GM19238 (cell line): ENCODE measurements around the gene CPSF6.
"Not testable (repeated sequence)": the region's sequence is repeated elsewhere in the genome, so short reads cannot be mapped to it uniquely, and the experiment has no call there.

Source experiments
- DNase-seq: peaks from one replicate; pipeline ENCODE4 v3.0.0; 2011; ENCODE audit warnings: low spot score; ENCODE audit not compliant: insufficient read length

Gene CPSF6

GRCh38 chr12:69258655-69259054, 19.3 kb downstream of the CPSF6 start:
- no peak for DNase-seq

GRCh38 chr12:69262264-69262974, 23.1 kb downstream of the CPSF6 start:
- DNase-seq: no peak

- DNase-seq: no peak
Measured at GRCh38 chr12:69265205-69265604, 25.8 kb downstream of the CPSF6 start.

GRCh38 chr12:69265633-69266032, 26.3 kb downstream of the CPSF6 start:
- DNase-seq: not testable (repeated sequence)

DNA sequence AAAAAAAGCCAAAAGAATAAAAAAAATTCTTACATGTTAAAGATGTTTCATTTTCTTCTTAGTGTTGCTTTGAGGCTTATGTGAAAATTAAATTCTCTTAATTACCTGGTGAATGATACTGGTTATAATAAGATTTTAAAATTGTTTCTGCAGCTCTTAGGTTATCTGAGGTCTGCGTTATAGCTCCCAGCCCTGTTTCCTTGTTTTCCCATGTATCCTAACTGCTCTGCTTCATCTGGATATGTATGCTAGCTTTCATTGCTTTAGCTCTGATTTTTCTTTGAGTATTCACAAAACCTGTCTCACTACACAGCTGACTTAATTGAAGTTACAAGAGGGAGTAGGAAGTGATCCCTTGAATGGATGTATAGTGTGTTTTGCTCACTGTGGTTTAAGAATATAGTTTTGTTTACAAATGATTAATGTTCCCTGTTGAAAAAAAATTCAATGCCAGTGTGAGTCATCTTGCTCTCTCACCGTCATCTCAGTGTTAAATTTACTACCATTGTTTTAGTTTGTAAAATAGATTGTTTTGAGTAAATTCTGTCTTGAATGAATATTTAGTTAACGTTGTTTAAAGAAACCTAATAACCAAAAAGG, 26.8 kb downstream of the CPSF6 start:
- DNase-seq: no peak

DNA sequence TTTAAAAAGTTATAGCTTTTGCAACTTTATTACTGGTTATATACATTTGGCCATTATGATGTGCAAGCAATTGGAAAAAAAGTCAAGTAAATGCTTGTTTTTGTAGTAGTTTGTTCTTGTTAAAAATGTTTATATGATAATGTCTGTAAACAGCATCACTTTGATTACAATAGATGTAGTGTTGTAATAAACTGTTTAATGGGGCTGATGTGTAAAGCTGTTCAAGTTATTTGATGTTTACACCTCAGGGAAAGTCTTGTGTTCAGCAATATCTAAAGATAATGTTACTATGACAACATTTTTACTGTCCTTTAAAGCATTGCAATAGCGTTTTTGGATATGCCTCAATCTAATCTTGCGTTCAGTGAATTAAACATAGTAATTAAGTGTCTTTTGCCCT, 30.4 kb downstream of the CPSF6 start:
- DNase-seq: no peak

DNA sequence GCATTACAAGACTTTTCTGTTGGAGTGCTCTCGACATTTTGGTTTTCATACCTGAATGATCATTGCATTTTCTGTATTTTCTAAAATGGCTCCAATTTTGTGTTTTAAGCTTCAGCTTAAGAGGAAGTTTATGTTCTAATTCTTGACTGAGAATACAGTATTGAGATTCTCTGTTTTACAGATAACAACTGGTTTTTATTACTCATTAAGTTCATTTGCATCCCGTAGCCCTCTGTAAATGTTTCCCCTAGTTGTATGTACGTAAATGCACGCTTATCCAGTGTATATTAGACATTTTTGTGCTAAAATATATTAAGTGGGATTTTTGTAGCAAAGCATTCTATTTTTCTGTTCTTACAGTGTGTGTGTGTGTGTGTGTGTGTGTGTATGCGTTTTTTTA, 33.1 kb downstream of the CPSF6 start:
- no peak for DNase-seq

DNA sequence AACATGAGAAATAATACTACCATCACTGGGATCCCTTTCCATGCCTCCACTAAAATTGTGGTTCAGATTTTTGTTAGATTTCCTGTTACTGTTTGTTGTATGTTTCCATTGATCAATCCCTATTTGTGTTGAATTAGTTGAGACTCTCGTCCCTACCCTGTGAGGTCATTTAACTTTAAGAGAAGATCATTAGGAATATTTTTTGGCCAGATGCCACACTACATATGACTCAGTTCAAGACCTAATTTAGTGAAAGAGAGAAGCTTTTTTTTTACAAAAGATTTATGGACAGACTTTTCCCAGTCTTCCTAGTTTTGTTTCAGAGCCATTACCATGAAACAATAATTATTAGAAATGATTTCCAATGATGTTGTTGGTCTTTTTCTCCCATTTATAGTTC, 35.5 kb downstream of the CPSF6 start:
- no peak for DNase-seq

GRCh38 chr12:69275471-69275891, 36.1 kb downstream of the CPSF6 start:
- no peak for DNase-seq

GRCh38 chr12:69278814-69279782, 39.7 kb downstream of the CPSF6 start:
- no peak for DNase-seq

GRCh38 chr12:69284131-69284530, 44.8 kb downstream of the CPSF6 start:
- DNase-seq: peak; percentile 9

DNA sequence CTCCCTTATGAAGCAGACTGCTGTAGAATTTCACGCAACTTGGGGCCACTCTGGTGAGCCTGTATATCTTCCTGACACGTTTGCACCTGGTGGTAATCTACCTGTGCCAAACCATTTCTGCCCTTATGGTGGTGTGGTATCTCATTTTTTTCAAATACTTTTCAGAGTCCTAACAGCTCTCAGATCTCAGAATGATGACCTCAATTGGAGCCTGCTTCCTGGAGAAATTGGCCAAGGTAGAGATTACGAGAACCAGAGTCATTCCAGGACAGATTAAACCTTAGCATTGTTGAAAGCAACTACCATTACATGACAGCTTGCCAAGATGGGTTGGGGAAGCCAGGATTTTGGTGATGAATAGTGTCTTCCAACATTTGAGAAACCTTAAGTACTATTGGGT, 48.2 kb downstream of the CPSF6 start:
- DNase-seq: no peak

DNA sequence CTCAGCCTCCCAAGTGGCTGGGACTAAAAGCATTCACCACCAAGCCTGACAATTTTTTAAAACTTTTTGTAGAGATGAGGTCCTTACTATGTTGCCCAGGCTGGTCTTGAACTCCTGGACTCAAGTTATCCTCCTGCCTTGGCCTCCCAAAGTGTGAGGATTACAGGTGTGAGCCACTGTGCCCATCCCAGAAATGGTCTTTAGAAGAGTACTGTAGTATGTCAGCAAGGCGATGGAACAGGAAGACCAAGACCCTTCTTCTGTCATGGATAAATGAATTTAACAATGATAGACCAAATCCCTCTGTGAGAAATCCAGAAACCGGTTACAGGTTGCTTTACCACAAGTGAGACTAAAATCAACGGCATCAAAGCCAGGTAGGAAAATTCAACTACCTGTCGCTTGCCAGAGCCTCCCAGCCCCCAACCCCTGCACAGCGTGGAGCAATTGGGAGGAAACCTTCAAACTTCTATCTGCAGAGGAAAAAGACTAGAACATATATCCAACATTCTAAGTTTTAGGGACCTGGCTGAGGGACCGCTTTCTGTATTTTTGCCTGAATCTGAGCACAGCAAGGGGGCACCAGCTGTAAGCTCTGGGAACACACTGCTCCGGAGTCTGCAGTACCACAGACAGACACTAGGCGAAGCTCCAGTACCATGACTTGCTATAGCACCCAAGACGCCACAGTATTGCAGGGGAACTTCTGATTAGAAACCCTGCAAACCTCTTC, 51.3 kb downstream of the CPSF6 start:
- peak; percentile 39 for DNase-seq

DNA sequence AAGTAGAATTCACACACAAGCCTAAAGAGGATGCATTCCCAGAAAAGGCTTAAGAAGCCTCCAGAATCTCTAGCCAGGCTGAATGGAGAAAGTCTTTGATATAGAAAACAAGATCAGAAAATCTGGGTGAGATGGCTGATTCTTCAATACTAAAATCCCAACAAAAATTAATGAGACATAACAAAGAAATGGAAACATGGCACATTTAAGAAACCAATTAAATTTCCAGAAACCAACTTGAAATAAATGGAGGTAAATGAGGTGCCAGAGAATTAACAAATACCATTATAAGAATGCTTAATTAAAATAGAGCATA, 51.9 kb downstream of the CPSF6 start:
- no peak for DNase-seq

DNA sequence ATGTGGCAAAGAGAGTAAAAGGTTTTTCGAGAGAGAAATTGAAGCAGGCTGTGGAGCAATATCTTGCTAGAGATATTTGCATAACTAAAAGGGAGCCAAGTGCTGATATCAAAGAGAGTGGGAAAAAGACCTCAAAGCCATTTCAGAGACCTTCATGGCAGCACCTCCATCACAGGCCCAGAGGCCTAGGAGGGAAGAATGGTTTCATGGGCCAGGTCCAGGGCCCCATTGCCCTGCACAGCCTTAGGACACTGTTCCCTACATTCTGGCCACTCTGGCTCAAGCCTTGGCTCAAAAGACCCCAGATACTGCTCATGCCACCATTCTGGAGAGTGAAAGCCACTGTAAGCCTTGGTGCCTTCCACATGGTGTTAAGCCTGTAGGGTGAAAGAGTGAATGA, 58.8 kb downstream of the CPSF6 start:
- no peak for DNase-seq

DNA sequence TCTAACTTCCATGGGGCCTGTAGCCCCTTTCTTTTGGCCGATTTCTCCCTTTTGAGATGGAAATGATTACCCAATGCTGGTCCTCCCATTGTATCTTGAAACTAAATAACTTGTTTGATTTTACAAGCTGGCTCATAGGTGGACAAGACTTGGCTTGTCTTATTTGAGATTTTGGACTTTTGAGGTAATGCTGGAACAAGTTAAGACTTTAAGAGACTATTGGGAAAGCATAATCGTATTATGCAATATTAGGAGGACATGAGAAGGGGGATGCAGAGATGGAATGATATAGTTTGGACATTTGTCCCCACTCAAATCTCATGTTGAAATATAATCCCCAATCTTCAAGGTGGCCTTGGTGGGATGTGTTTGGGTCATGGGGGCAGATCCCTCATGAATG, 59.6 kb downstream of the CPSF6 start:
- no peak for DNase-seq

DNA sequence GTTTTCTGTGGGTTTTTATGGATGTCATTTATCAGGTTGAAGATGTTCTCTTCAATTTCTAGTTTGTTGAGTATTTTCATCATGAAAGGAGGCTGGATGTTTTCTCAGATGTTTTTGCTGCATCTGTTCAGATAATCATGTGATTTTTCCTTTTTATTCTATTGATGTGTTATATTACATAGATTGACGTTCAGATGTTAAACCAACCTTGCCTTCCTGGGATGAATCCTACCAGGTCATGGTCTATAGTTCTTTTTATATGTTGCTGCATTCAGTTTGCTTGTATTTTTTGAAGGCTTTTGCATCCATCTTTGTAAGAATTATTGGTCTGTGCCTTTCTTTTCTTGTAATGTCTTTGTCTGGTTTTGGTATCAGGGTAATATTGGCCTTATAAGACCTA, 64.9 kb downstream of the CPSF6 start:
- DNase-seq: no peak

GRCh38 chr12:69309461-69309860, 70.1 kb downstream of the CPSF6 start:
- no peak for DNase-seq

DNA sequence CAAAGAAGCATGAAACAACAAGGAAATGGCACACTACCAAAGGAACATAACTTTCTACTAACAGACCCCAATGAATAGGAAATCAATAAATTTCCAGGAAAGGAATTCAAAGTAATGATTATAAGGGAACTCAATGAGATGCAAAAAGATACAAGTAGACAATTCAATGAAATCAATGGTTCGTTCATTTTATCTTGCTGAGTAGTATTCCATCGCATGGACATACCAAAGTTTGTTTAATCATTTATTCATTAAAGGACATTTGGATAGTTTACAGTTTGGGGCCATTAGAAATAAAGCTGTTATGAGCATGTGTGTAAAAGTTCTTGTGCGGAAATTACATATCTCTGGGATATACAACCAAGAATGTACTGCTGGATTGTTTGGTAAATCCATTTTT, 73.8 kb downstream of the CPSF6 start:
- DNase-seq: no peak

DNA sequence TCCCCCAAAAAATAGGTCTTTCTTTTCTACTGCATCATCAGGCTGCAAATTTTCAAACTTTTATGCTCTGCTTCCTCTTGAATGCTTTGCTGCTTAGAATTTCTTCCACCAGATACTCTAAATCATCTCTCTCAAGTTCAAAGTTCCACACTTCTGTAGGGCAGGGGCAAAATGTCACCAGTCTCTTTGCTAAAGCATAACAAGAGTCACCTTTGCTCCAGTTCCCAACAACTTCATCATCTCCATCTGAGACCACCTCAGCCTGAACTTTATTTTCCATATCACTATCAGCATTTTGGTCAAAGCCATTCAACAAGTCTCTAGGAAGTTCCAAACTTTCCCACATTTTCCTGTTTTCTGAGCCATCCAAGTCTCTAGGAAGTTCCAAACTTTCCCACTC, 77.4 kb downstream of the CPSF6 start:
- DNase-seq: not testable (repeated sequence)

DNA sequence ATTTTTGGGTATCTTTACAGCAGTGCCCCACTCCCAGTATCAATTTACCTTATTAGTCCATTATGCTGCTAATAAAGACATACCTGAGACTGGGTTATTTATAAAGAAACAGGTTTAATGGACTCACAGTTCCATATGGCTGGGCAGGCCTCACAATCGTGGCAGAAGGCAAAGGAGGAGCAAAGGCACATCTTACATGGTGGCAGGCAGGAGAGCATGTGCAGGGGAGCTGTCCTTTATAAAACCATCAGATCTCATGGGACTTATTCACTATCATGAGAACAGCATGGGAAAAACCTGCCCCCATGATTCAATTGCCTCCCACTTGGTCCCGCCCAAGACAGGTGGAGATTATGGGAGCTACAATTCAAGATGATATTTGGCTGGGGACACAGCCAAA, 77.9 kb downstream of the CPSF6 start:
- DNase-seq: not testable (repeated sequence)

DNA sequence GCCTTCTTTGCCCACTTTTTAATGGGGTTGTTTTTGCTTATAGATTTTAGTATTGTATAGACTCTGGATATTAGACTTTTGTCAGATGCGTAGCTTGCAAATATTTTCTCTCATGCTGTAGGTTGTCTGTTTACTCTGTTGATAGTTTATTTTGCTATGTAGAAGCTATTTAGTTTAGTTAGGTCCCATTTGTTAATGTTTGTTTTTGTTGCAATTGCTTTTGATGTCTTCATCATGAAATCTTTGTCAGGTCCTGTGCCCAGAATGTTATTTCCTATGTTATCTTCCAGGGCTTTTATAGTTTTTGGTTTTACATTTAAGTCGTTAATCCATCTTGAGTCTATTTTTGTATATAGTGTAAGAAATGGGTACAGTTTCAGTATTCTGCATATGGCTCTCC, 78.9 kb downstream of the CPSF6 start:
- no peak for DNase-seq
